ENCODE data around the gene RGS12. TPM values are rescaled to one million over a fixed set of nuclear protein-coding genes. Genes with fewer than 3 reads are reported as not detected.
A peak's percentile ranks its signal among the peaks of the same experiment; 100 is the strongest.

RGS12 gene
- total RNA-seq, 1 experiment from 2014 or later = 53.9 TPM

- Histone ChIP-seq H3K36me3 (ENCODE audit: insufficient read depth, low read length, poor library complexity, severe bottlenecking) (peaks cover 5% of the 10 kb centered on the region), H3K27ac (ENCODE audit: low read depth, low read length, poor library complexity, severe bottlenecking) (peak overlapping the region; percentile 75), H3K27me3 (replicated peaks; ENCODE audit: insufficient read depth, low read depth, low read length, poor library complexity) (no peaks in the 10 kb centered on the region), H3K9me3 (ENCODE audit: low read depth, low read length, poor library complexity, severe bottlenecking) (no peaks in the 10 kb centered on the region), H3K4me1 (ENCODE audit: insufficient read depth, low read length, poor library complexity, severe bottlenecking) (peaks cover 71% of the 10 kb centered on the region), H3K4me3 (ENCODE audit: low read depth, low read length, poor library complexity, severe bottlenecking) (peak overlapping the region; percentile 9)
- POLR2A ChIA-PET (ENCODE audit: low non-redundant PET) = no interaction called here
- CTCF ChIA-PET = interaction anchor here (0.5 to 1.2 kb wide), 3 partner anchors 23 to 565 kb away, joined by 4 to 9 read pairs (median 6); no protein-coding TSS in a partner anchor
- BruUV-seq (replicated peaks) = no TSS peak
- intact Hi-C loops (cut with micrococcal nuclease; ENCODE audit: unreplicated experiment) = no loop called here
- no peak for TF ChIP-seq EZH2 (IDR thresholded peaks at IDR 0.05; ENCODE audit: borderline replicate concordance, low read depth, low read length, poor library complexity, severe bottlenecking)
- TF ChIP-seq CTCF (conservative IDR thresholded peaks at IDR 0.05; ENCODE audit: low read depth, low read length) = no peak
- DNase-seq (ENCODE audit: low spot score) = peak; percentile 60
Measured at GRCh38 chr4:3341760-3342159, 48.9 kb downstream of the RGS12 start.

GRCh38 chr4:3342182-3342854 lies 49.5 kb downstream of the RGS12 start:
- ChIA-PET CTCF (interaction anchor here (0.5 to 1.2 kb wide), 3 partner anchors 24 to 566 kb away, joined by 4 to 9 read pairs (median 6); no protein-coding TSS in a partner anchor), POLR2A (ENCODE audit: low non-redundant PET) (no interaction called here)
- DNase-seq (ENCODE audit: low spot score) = peak; percentile 99
- Histone ChIP-seq H3K27ac (ENCODE audit: low read depth, low read length, poor library complexity, severe bottlenecking) (peak overlapping the region; percentile 84), H3K4me1 (ENCODE audit: insufficient read depth, low read length, poor library complexity, severe bottlenecking) (peaks cover 71% of the 10 kb centered on the region), H3K9me3 (ENCODE audit: low read depth, low read length, poor library complexity, severe bottlenecking) (no peaks in the 10 kb centered on the region), H3K36me3 (ENCODE audit: insufficient read depth, low read length, poor library complexity, severe bottlenecking) (peaks cover 5% of the 10 kb centered on the region), H3K4me3 (ENCODE audit: low read depth, low read length, poor library complexity, severe bottlenecking) (peak overlapping the region; percentile 28), H3K27me3 (replicated peaks; ENCODE audit: insufficient read depth, low read depth, low read length, poor library complexity) (no peaks in the 10 kb centered on the region)
- TF ChIP-seq EZH2 (IDR thresholded peaks at IDR 0.05; ENCODE audit: borderline replicate concordance, low read depth, low read length, poor library complexity, severe bottlenecking) (no peak), CTCF (conservative IDR thresholded peaks at IDR 0.05; ENCODE audit: low read depth, low read length) (no peak)
- intact Hi-C loops (cut with micrococcal nuclease; ENCODE audit: unreplicated experiment) = no loop called here
- BruUV-seq (replicated peaks) = no TSS peak

Other genes with a start within 250 kb of the RGS12 start
- gene HTT-AS, start 218.5 kb upstream of the RGS12 start, total RNA-seq (2021) = not detected in 2 replicates
- gene HTT, start 218.3 kb upstream of the RGS12 start, total RNA-seq (2021) = 66.8 and 86.6 TPM in 2 replicates
- 2.3 and 2.6 TPM in 2 replicates for gene MSANTD1, start 43.9 kb upstream of the RGS12 start, total RNA-seq (2021)
- gene HGFAC, start 148.9 kb downstream of the RGS12 start, total RNA-seq (2021) = 4.8 TPM in 2 replicates
- gene DOK7, start 170.3 kb downstream of the RGS12 start, total RNA-seq (2021) = not detected in 2 replicates
- 171 and 182 TPM in 2 replicates for gene LRPAP1, start 239.4 kb downstream of the RGS12 start, total RNA-seq (2021)

Data from A673 (cell line).